Heart left ventricle (tissue), 16 donors: ENCODE data around the gene ZNF69. TPM values are rescaled to one million over a fixed set of nuclear protein-coding genes. Genes with fewer than 3 reads are reported as not detected.
"Not testable (repeated sequence)": the region's sequence is repeated elsewhere in the genome, so short reads cannot be mapped to it uniquely, and the experiment has no call there.

Experiments
- ATAC-seq, 4 donors: fragments of 200-7000 bp; cut with Tn5 transposase; one replicate each; pipeline ENCODE4 v1.9.1; 2020 to 2022; ENCODE audit warnings: moderate library complexity in 4 of 4, mild to moderate bottlenecking in 3 of 4, moderate number of reproducible peaks in 1 of 4
- DNase-seq, 5 donors: peaks; one replicate each; pipeline ENCODE4 v3.0.0-alpha.2; 2020
- H3K27ac ChIP-seq, 12 donors: fragments of 200-600 bp; sonication (generic) in 4 of 12; one replicate each; pipeline versions ENCODE4 v1.5.0 to v1.8.0; 2016 to 2022; ENCODE audit warnings: mild to moderate bottlenecking in 2 of 12
- H3K27me3 ChIP-seq, 9 donors: fragments of 200-600 bp; sonication (generic) in 2 of 9; one replicate each; pipeline versions ENCODE4 v1.5.1 to v1.8.0; 2016 to 2022; ENCODE audit warnings: mild to moderate bottlenecking in 3 of 9
- H3K36me3 ChIP-seq, 9 donors: fragments of 200-600 bp; sonication (generic) in 2 of 9; one replicate each; pipeline versions ENCODE4 v1.5.0 to v1.8.0; 2018 to 2022; ENCODE audit warnings: mild to moderate bottlenecking in 2 of 9
- H3K4me1 ChIP-seq, 12 donors: fragments of 200-600 bp; sonication (generic) in 4 of 12; one replicate each; pipeline versions ENCODE4 v1.5.0 to v1.8.0; 2016 to 2022; ENCODE audit warnings: mild to moderate bottlenecking in 3 of 12
- H3K4me3 ChIP-seq, 12 donors: fragments of 200-600 bp; sonication (generic) in 4 of 12; one replicate each; pipeline versions ENCODE4 v1.5.0 to v1.8.0; 2017 to 2022; ENCODE audit warnings: mild to moderate bottlenecking in 9 of 12, moderate library complexity in 4 of 12
- H3K9me3 ChIP-seq, 12 donors: fragments of 200-600 bp; sonication (generic) in 4 of 12; one replicate each; pipeline versions ENCODE4 v1.5.0 to v1.8.0; 2016 to 2022; ENCODE audit warnings: mild to moderate bottlenecking in 1 of 12
- CTCF ChIP-seq, 12 donors: fragments of 200-600 bp; sonication (generic) in 4 of 12; IDR thresholded peaks; one replicate each; pipeline versions ENCODE4 v1.5.0 to v1.8.0; 2018 to 2022; ENCODE audit warnings: antibody characterized with exemption in 12 of 12, mild to moderate bottlenecking in 5 of 12
- POLR2A ChIP-seq, 2 donors: fragments of 450-650 bp; IDR thresholded peaks; one replicate each; pipeline ENCODE4 v1.6.1; 2017; ENCODE audit warnings: antibody characterized with exemption in 2 of 2, mild to moderate bottlenecking in 2 of 2, moderate library complexity in 2 of 2
- WGBS, 4 donors: extraction: QIAGEN DNeasy Blood & Tissue Kit in 2 of 4; methylation state at CpG; one replicate each; pipeline versions ENCODE4 v1.1.5 to v1.1.7; 2013 to 2018; 5-methylcytosine and 5-hydroxymethylcytosine counted together
- intact Hi-C, 10 donors: fragments of 100-400 bp; cut with DNase I; formaldehyde crosslinking; loops; one replicate each; pipeline versions ENCODE4 v1.11.1 to v1.14.2; 2022
- polyA plus RNA-seq, 2 donors: library from polyadenylated mRNA; stranded (reverse); fragments of 200-250 nt; gene quantifications; one replicate each; pipeline ENCODE4 v1.2.3, GENCODE V29; 2013
- total RNA-seq, 9 donors: library from RNA; depleted of rRNA in 2 of 9; stranded (reverse); fragments of >200 nt in 2 of 9; fragmentation: NEBNext Ultra II Directional in 3 of 9; extraction: Animal tissue kit (Norgen Biotek cat#: 25700) in 3 of 9; gene quantifications; one replicate each; pipeline versions ENCODE4 v1.1.0 to v1.2.4, GENCODE V29; 2016 to 2023
- donor health status: ischemic (EF 13 %, LVEDD 7.1; RV severe dilation, severe dysfunction).
- donor health status: healthy with polysubstance abuse.
- donor health status: DM: no; HTN: yes; CAD: no.
- donor health status: DM: no; HTN: no; CAD: no.
- donor health status: ischemic (EF 25% LVEDD 6.9; RV normal size, moderate dysfunction).
- donor health status: ischemic (EF 25% LVEDD 5.7; RV mildly dilated, moderate dysfunction).
- donor health status: healthy.
- donor health status: DM: yes; HTN: yes; CAD: no.
- donor health status: ischemic (EF 35%, LVEDD 5.7; RV mildly dilated, moderate dysfunction).
- donor health status: nonischemic (EF 11% LVEDD 7.7; RV severe dilation, severe dysfunction).
- donor health status: DM: yes; HTN: yes; CAD: no.
- donor health status: PGD.
- donor health status: ischemic (EF 29% LVEDD 5.4; RV normal size, mild dysfunction).
- donor health status: nonischemic (EF 23%, LVEDD 6.1; RV moderate dilation, normal function).

ZNF69 gene
- total and polyA plus RNA-seq, 11 donors = 2.8 to 5.4 (median 4.2) TPM

- H3K27me3 ChIP-seq = no peaks in the 10 kb centered on the region
- intact Hi-C loops = no loop called here
- no peak overlapping the region for H3K4me3 ChIP-seq
- H3K36me3 ChIP-seq = peaks cover 4 to 84% (median 13%) of the 10 kb centered on the region in 9 donors
- TF ChIP-seq CTCF (IDR thresholded peaks at IDR 0.05) (no peak), POLR2A (IDR thresholded peaks at IDR 0.05) (no peak)
- DNase-seq = no peak
- no peak overlapping the region for H3K27ac ChIP-seq
- ATAC-seq = no peak
- no peaks in the 10 kb centered on the region for H3K4me1 ChIP-seq
- peaks cover 0 to 96% (median 73%) of the 10 kb centered on the region in 12 donors for H3K9me3 ChIP-seq
These were observed 55.2 kb downstream of the ZNF69 start for GRCh38 chr19:11942843-11943108.

GRCh38 chr19:11944656-11945055 lies 57.1 kb downstream of the ZNF69 start:
- Histone ChIP-seq H3K36me3 (peaks cover 21 to 95% (median 31%) of the 10 kb centered on the region in 9 donors), H3K27me3 (no peaks in the 10 kb centered on the region), H3K27ac (no peak overlapping the region), H3K4me1 (no peaks in the 10 kb centered on the region), H3K9me3 (peaks cover 5 to 100% (median 85%) of the 10 kb centered on the region in 12 donors), H3K4me3 (no peak overlapping the region)
- ATAC-seq (no peak), DNase-seq (no peak)
- 88 to 99% (median 96%) methylated on average over 4 of the region's 4 CpGs for WGBS, 4 donors
- TF ChIP-seq POLR2A (IDR thresholded peaks at IDR 0.05) = no peak
- intact Hi-C loops = no loop called here

- Histone ChIP-seq H3K9me3 (peaks cover 8 to 100% (median 92%) of the 10 kb centered on the region in 12 donors), H3K27ac (no peak overlapping the region), H3K4me3 (no peak overlapping the region), H3K27me3 (no peaks in the 10 kb centered on the region), H3K4me1 (no peaks in the 10 kb centered on the region), H3K36me3 (peaks cover 23 to 91% (median 39%) of the 10 kb centered on the region in 9 donors)
- ATAC-seq (no peak), DNase-seq (no peak)
- 94 to 98% (median 96%) methylated on average over 3 of the region's 3 CpGs for WGBS, 4 donors
- intact Hi-C loops = no loop called here
- TF ChIP-seq CTCF (IDR thresholded peaks at IDR 0.05) = no peak
- no peak for TF ChIP-seq POLR2A (IDR thresholded peaks at IDR 0.05)
These were observed 61.1 kb downstream of the ZNF69 start for GRCh38 chr19:11948646-11949045.

GRCh38 chr19:11949201-11949600 lies 61.6 kb downstream of the ZNF69 start:
- 97 to 99% (median 98%) methylated on average over 4 of the region's 4 CpGs for WGBS, 4 donors
- H3K27me3 ChIP-seq = no peaks in the 10 kb centered on the region
- no peak overlapping the region for H3K4me3 ChIP-seq
- H3K4me1 ChIP-seq = no peaks in the 10 kb centered on the region
- H3K27ac ChIP-seq = no peak overlapping the region
- H3K36me3 ChIP-seq = peaks cover 23 to 85% (median 37%) of the 10 kb centered on the region in 9 donors
- DNase-seq (no peak), ATAC-seq (no peak)
- H3K9me3 ChIP-seq = peaks cover 8 to 100% (median 89%) of the 10 kb centered on the region in 12 donors
- intact Hi-C loops = no loop called here
- TF ChIP-seq POLR2A (IDR thresholded peaks at IDR 0.05) (no peak), CTCF (IDR thresholded peaks at IDR 0.05) (no peak)

- ATAC-seq, H3K27me3 ChIP-seq, H3K4me3 ChIP-seq, DNase-seq, H3K27ac ChIP-seq, intact Hi-C loops, H3K4me1 ChIP-seq: not testable (repeated sequence)
- Histone ChIP-seq H3K9me3 (peaks cover 8 to 100% (median 86%) of the 10 kb centered on the region in 12 donors), H3K36me3 (peaks cover 23 to 81% (median 36%) of the 10 kb centered on the region in 9 donors)
- 96 to 100% (median 99%) methylated on average over 4 of the region's 4 CpGs for WGBS, 4 donors
These were observed 62.1 kb downstream of the ZNF69 start for GRCh38 chr19:11949614-11950080.
